EH (cell line): ENCODE measurements around the gene GATAD2B.
A peak's percentile ranks its signal among the peaks of the same experiment; 100 is the strongest.
"Not testable (repeated sequence)": the region's sequence is repeated elsewhere in the genome, so short reads cannot be mapped to it uniquely, and the experiment has no call there.

Source experiments
- DNase-seq: peaks from one replicate; pipeline ENCODE4 v3.0.0-alpha.2; 2015; ENCODE audit warnings: low read depth

GATAD2B gene

DNA sequence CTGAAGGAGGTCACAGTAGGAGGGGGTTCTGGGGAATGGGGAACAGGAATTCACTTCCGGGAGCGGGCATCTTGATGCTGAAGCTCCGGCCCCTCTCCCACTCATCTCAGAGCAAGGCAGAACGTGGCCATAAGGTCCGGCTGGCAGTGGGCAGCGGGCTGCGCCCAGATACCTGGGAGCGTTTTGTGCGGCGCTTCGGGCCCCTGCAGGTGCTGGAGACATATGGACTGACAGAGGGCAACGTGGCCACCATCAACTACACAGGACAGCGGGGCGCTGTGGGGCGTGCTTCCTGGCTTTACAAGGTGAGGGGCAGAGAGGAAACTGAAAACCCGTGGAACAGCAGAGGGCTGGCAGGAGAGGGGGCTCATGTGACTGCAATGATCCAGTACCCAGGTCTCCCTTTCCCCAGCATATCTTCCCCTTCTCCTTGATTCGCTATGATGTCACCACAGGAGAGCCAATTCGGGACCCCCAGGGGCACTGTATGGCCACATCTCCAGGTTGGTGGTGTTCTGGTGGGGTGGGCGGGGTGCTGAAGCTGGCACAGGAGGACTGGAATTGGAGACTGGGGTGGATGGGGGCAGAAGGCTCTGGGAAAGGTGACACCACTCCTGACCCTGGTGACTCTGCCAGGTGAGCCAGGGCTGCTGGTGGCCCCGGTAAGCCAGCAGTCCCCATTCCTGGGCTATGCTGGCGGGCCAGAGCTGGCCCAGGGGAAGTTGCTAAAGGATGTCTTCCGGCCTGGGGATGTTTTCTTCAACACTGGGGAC is 144.5 kb downstream of the GATAD2B start:
- DNase-seq: no peak

DNA sequence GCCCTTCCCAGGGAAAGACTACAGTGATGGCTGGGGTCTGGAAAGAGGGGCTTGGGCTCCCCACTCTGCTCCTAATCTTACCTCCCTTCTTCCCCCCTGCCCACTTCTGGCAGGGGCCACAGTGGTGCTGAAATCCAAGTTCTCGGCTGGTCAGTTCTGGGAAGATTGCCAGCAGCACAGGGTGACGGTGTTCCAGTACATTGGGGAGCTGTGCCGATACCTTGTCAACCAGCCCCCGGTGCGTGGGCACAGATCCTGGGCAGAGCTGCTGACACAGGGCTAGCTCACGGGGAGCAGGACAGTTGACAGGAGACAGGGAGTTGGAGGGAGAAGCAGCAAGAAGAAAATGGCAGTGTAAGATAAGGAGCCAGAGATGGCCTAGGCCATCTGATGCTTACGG is 145.1 kb downstream of the GATAD2B start:
- no peak for DNase-seq

- DNase-seq: no peak
Observed at GRCh38 chr1:153776845-153777370, 145.9 kb downstream of the GATAD2B start.

DNA sequence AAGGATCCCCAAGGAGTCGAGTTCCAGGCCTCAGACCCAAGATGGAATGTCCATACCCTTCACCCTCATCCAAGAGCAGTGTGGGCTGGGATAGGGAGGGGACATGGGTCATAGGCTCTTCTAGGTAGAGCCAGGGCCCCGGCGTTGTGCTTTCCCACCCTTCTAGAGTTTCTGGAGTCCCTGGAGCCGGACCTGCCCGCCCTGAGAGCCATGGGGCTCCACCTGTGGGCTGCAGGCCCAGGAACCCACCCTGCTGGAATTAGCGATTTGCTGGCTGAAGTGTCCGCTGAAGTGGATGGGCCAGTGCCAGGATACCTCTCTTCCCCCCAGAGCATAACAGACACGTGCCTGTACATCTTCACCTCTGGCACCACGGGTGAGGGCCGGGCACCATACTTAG is 146.4 kb downstream of the GATAD2B start:
- DNase-seq: no peak

GRCh38 chr1:153775458-153776327 is 147.1 kb downstream of the GATAD2B start:
- peak; percentile 71 for DNase-seq

- DNase-seq: peak; percentile 69
Observed at GRCh38 chr1:153774780-153775457, 147.9 kb downstream of the GATAD2B start, which contains the start of gene SLC27A3. Gene SLC27A3, plus strand, starts transcription at chr1:153775407. Its CDS starts 91 bp downstream, at chr1:153775498.

GRCh38 chr1:153774026-153774595 is 148.7 kb downstream of the GATAD2B start:
- no peak for DNase-seq

DNA sequence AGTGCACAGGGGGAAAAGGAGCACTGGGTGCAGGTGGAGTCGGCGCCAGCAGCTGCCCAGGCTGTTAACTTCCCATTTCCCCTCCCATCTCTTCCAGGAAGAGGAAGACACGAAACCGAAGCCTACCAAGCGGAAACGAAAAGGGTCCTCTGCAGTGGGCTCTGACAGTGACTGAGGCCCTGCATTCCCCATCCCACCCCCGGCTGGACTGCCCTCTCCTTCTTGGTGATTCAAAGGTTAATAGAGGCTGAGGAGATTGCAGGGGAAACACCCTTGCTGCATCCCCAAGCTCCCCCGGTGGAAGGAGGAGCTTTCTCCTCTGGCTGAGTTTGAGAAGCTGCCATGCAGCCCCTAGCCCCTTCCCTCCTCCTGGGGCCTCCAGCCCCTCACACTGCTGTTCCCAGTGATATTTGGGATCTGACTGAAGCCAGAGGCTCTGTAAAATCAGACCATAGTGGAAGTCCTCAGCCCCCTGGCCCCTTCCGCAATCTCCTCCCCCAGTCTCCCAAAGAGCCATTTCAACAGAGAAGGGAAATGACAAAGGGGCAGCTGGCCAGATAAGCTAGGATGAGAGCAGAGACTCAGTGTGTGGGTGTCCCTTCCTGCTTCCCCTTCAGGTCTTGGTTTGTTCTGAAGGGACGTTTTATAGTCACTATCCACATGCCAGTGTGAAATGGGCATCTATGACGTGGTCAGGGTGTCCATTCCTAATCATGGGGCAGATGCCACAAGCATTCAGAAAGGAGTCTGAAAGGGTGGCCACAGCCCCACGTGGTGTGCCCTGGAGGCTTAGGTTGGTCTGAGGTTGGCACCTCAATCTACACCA is 149.5 kb downstream of the GATAD2B start:
- DNase-seq: no peak

GRCh38 chr1:153771841-153772593 is 150.8 kb downstream of the GATAD2B start:
- DNase-seq: no peak

- no peak for DNase-seq
Observed at GRCh38 chr1:153771261-153771660, 151.5 kb downstream of the GATAD2B start.

DNA sequence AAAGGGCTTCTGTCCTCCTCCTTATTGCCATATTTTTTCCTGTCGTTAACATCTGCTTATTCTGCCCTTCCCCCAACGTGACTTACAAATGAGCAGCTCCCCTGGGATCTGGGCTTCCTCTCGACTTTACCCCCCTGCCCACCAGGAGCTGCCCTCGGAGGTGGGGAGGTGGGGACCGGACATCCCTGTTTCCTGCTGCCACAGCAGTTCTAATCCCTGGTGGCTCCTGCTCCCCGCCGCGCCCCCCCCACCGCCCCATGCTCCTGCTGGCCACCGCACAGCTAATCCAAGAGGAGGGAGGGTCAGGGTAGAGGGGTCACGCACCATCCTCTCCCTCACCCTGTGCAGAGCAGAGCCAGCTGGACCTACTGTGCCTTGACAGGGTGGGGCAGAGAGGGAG is 152.0 kb downstream of the GATAD2B start:
- DNase-seq: no peak

- no peak for DNase-seq
Observed at GRCh38 chr1:153769221-153769620, 153.6 kb downstream of the GATAD2B start.

GRCh38 chr1:153768316-153769181 is 154.2 kb downstream of the GATAD2B start:
- DNase-seq: no peak

DNA sequence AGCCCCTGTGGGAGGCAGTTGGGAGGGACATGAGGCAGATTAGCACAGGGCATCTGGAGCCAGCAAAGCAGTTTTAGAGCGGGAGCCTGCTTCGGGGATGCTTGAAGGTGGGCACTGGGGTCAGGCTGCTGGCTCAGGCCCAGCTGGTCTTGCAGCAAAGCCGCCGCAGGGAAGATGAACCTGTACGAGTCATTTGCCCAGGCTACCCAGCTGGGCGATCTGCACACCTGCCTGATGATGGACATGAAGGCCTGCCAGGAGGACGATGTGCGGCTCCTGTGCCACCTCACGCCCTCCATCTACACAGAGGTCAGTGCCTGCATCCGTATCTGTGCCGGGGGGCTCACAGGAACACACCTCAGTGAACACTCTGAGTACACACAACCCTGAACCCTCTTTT is 155.3 kb downstream of the GATAD2B start:
- no peak for DNase-seq

- DNase-seq: not testable (repeated sequence)
Observed at GRCh38 chr1:153766663-153767062, 156.1 kb downstream of the GATAD2B start.

GRCh38 chr1:153764310-153764709 is 158.5 kb downstream of the GATAD2B start:
- DNase-seq: no peak

DNA sequence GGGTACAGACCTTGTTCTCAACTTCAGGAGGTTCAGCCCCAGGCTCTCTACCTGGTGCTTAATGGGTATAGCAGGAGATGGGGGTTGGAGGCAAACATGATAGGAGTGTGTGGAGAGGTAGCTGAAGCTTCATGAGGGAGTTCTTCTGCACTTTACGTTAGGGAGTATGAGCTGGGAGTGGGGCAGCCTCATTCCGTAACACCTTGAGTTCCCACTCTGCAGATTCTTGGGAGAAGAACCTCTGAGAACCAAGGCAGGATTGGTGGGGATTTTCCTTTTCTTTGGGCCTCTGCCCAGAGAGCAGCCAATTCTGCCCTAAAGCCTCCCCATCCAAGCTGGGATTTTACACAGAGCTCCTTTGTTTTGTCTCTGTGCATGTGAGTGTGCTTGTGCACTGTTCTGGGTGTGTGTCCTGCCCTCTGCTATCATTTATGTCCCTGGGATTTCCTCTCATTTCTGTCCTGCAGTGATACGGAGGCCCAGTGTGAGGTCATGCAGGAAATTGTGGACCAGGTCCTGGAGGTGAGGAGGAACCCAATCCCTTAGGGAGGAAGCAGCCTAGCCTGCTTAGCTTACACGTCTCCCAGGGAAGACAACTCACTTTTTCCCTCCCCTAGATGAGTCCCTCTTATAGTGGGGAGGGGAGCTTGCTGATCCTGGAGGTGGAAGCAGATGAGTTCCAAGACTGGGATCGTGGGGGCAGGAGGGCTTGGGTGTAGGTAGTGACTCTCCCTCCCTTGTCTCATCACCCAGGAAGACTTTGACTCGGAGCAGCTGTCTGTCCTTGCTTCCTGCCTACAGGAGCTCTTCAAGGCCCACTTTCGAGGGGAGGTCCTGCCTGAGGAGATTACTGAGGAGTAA is 159.2 kb downstream of the GATAD2B start:
- no peak for DNase-seq

DNA sequence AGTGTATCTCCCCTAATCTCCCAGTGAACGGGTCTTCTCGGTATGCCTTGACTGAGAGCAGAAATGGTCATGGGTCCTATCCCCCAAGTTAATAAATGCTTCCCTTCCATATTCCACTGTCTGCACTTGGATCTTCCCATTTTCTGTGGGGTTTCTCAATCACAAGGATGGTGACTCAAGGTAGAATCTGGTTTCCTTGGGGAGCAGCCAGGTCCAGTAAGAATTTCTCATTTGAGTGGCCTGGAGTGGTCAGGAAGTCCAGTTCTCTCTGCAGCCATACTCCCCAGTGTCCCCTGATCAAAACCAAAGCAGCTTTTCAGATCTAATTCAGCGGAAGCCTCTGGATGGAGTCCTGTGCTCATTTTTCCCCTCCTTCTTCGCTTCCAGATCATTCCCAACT is 162.3 kb downstream of the GATAD2B start:
- DNase-seq: peak; percentile 18
